Upper lobe of left lung (tissue), 6 donors: Measurements from ENCODE around the gene CLSTN2. TPM values are rescaled to one million over a fixed set of nuclear protein-coding genes. Genes with fewer than 3 reads are reported as not detected.
A peak's percentile ranks its signal among the peaks of the same experiment; 100 is the strongest.

Experiments used
- ATAC-seq, 2 donors: fragments of 200-7000 bp; cut with Tn5 transposase; one replicate each; pipeline ENCODE4 v1.9.1; 2022; ENCODE audit warnings: mild to moderate bottlenecking in 2 of 2, moderate library complexity in 2 of 2; ENCODE audit not compliant: low FRiP score in 2 of 2
- DNase-seq, 2 donors: peaks; one replicate each; pipeline ENCODE4 v3.0.0-alpha.2; 2019 to 2020
- H3K27ac ChIP-seq, 4 donors: fragments of 200-600 bp; sonication (generic); one replicate each; pipeline ENCODE4 v1.5.1; 2016 to 2019
- H3K27me3 ChIP-seq, 4 donors: fragments of 200-600 bp; sonication (generic); one replicate each; pipeline ENCODE4 v1.5.1; 2017 to 2019
- H3K36me3 ChIP-seq, 4 donors: fragments of 200-600 bp; sonication (generic); one replicate each; pipeline ENCODE4 v1.5.1; 2016 to 2019
- H3K4me1 ChIP-seq, 4 donors: fragments of 200-600 bp; sonication (generic); one replicate each; pipeline ENCODE4 v1.5.1; 2018 to 2019
- H3K4me3 ChIP-seq, 4 donors: fragments of 200-600 bp; sonication (generic); one replicate each; pipeline ENCODE4 v1.5.1; 2017 to 2019; ENCODE audit warnings: mild to moderate bottlenecking in 2 of 4, moderate library complexity in 1 of 4
- H3K9me3 ChIP-seq, 4 donors: fragments of 200-600 bp; sonication (generic); one replicate each; pipeline ENCODE4 v1.5.1; 2018 to 2019
- EP300 ChIP-seq, 4 donors: sonication (generic); formaldehyde crosslinking; IDR thresholded peaks; one replicate each; pipeline ENCODE4 v1.5.1; 2017; ENCODE audit warnings: antibody characterized with exemption in 4 of 4, control low read depth in 2 of 4
- POLR2A ChIP-seq, 4 donors: fragments of 450-650 bp; IDR thresholded peaks; one replicate each; pipeline ENCODE4 v1.5.1; 2016 to 2017; ENCODE audit warnings: antibody characterized with exemption in 4 of 4, mild to moderate bottlenecking in 2 of 4
- POLR2AphosphoS5 ChIP-seq, 2 donors: sonication (generic); formaldehyde crosslinking; IDR thresholded peaks; one replicate each; pipeline ENCODE4 v1.5.1; 2017; ENCODE audit warnings: antibody characterized with exemption in 2 of 2
- WGBS, 2 donors: methylation state at CpG; one replicate each; pipeline ENCODE4 v1.1.5; 2017 to 2018; 5-methylcytosine and 5-hydroxymethylcytosine counted together
- total RNA-seq, 6 donors: library from RNA; depleted of rRNA in 4 of 6; stranded (reverse); fragments of >200 nt in 4 of 6; gene quantifications; one replicate each; pipeline versions ENCODE4 v1.1.0 to v1.2.1, GENCODE V29; 2016 to 2021
- TF ChIP-seq, protein P1 (sequence below), 6 experiments: fragments of 450-650 bp in 4 of 6; fragments of 200-600 bp in 2 of 6; sonication (generic) in 2 of 6; IDR thresholded peaks; one replicate each; pipeline ENCODE4 v1.5.1; 2016 to 2019; ENCODE audit warnings: antibody characterized with exemption in 6 of 6
- donor health status: DM: no; HTN: no; CAD: no; lungs with moderate emphysema.
- donor health status: DM: no; HTN: yes; CAD: no; lungs with severe emphysema.

Gene CLSTN2
- total RNA-seq, 6 donors from 2014 or later, result 1.0 to 4.3 (median 1.6) TPM

DNA sequence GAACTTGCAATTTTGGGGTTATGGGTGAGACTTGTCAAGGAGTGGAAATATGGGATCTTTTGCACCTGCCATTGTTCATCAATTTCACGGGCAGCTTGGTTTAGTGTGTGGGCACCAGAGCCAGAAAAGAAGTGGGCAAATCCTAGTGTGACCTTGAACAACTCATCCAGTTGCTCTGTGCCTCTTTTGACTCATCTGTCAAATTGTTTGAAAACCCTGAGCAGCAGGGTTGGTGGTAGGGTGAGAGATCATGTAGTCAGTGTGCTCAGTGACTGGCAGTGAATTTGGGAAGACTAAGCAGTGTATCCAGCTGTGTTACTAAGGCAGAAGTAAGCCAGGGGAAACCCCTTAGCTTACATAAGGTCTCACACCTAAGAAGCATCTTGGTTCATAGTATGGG is 449.9 kb downstream of the CLSTN2 start:
- no peaks in the 10 kb centered on the region for H3K4me1 ChIP-seq
- H3K27ac ChIP-seq, result no peak overlapping the region
- TF ChIP-seq, protein P1, sequence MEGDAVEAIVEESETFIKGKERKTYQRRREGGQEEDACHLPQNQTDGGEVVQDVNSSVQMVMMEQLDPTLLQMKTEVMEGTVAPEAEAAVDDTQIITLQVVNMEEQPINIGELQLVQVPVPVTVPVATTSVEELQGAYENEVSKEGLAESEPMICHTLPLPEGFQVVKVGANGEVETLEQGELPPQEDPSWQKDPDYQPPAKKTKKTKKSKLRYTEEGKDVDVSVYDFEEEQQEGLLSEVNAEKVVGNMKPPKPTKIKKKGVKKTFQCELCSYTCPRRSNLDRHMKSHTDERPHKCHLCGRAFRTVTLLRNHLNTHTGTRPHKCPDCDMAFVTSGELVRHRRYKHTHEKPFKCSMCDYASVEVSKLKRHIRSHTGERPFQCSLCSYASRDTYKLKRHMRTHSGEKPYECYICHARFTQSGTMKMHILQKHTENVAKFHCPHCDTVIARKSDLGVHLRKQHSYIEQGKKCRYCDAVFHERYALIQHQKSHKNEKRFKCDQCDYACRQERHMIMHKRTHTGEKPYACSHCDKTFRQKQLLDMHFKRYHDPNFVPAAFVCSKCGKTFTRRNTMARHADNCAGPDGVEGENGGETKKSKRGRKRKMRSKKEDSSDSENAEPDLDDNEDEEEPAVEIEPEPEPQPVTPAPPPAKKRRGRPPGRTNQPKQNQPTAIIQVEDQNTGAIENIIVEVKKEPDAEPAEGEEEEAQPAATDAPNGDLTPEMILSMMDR (IDR thresholded peaks at IDR 0.05), result no peak
- TF ChIP-seq POLR2A (IDR thresholded peaks at IDR 0.05) (no peak), EP300 (IDR thresholded peaks at IDR 0.05) (no peak), POLR2AphosphoS5 (IDR thresholded peaks at IDR 0.05) (no peak)
- WGBS, 2 donors, result 75 to 95% methylated on average over 1 of the region's 1 CpG
- no peaks in the 10 kb centered on the region for H3K36me3 ChIP-seq
- no peaks in the 10 kb centered on the region for H3K9me3 ChIP-seq
- no peaks in the 10 kb centered on the region for H3K27me3 ChIP-seq
- no peak overlapping the region for H3K4me3 ChIP-seq
- no peak for ATAC-seq
- DNase-seq, result no peak

DNA sequence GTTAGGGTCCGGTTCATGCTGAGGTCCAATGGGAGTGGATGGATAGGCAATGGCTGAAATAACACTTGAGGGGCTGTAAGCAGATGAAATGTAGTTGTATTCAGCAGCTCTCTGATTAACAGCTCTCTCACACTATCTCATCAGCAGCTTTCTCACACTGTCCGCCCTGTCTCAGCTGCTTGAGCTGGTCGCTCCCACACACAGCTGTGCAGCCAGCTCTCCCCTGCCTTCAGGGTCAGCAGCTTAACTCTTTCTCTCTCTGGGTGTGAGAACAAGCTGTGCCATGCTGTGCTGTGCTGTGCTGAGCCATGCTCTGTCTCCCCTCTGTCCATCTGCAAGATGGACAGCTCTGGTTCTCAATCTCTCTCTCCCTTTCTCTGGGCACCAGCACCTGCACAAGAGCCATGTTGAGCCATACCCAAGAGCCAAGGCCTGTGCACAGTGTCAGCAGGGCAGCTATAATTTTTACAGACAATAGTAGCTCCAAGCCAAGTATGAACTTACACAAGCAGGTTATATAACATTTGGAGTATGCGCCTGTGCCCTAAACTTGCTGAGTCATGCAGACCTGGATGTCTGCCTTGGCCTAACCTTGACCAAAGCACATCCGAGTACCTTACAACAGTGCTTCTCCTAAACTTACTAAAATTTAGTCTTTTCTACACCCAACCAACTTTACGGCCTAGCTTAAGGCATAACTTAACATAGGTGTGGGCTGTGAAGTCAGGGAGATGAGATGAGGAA is 451.5 kb downstream of the CLSTN2 start:
- no peaks in the 10 kb centered on the region for H3K4me1 ChIP-seq
- H3K9me3 ChIP-seq, result no peaks in the 10 kb centered on the region
- 61 to 69% methylated on average over 6 of the region's 6 CpGs for WGBS, 2 donors
- ATAC-seq, result peak; percentile 35 to 39
- H3K4me3 ChIP-seq, result no peak overlapping the region
- DNase-seq, result peak in 1 of 2 donors; percentile 63
- no peaks in the 10 kb centered on the region for H3K36me3 ChIP-seq
- no peak for TF ChIP-seq POLR2A (IDR thresholded peaks at IDR 0.05)
- TF ChIP-seq, protein P1 (IDR thresholded peaks at IDR 0.05), result no peak
- no peak for TF ChIP-seq EP300 (IDR thresholded peaks at IDR 0.05)
- no peak for TF ChIP-seq POLR2AphosphoS5 (IDR thresholded peaks at IDR 0.05)
- no peaks in the 10 kb centered on the region for H3K27me3 ChIP-seq
- H3K27ac ChIP-seq, result no peak overlapping the region

DNA sequence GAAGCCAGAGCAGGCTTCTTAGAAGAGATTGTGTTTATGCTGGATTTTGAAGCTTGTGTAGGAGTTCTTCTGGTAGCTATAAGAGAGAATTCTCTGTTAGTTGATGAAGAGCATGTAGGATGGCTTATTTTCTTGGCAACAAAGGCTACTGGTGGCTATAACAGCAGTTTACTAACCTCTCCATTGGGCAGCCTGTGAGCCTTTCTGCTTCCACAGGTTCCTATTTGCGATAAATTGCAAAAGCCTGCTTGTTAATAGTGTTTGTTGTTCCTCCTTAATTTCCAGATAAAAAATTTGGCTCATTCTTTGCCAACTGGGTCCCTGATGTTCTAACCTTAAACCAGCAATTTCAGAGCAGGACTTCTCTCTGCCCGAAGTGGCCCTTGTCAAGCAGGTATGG is 452.3 kb downstream of the CLSTN2 start:
- H3K36me3 ChIP-seq, result no peaks in the 10 kb centered on the region
- WGBS, 2 donors, result 83% methylated on average over 2 of the region's 2 CpGs
- H3K27me3 ChIP-seq, result no peaks in the 10 kb centered on the region
- DNase-seq (no peak), ATAC-seq (no peak)
- no peaks in the 10 kb centered on the region for H3K9me3 ChIP-seq
- no peak overlapping the region for H3K4me3 ChIP-seq
- no peak overlapping the region for H3K27ac ChIP-seq
- TF ChIP-seq POLR2AphosphoS5 (IDR thresholded peaks at IDR 0.05) (no peak), POLR2A (IDR thresholded peaks at IDR 0.05) (no peak), EP300 (IDR thresholded peaks at IDR 0.05) (no peak)
- TF ChIP-seq, protein P1 (IDR thresholded peaks at IDR 0.05), result no peak
- H3K4me1 ChIP-seq, result no peaks in the 10 kb centered on the region

DNA sequence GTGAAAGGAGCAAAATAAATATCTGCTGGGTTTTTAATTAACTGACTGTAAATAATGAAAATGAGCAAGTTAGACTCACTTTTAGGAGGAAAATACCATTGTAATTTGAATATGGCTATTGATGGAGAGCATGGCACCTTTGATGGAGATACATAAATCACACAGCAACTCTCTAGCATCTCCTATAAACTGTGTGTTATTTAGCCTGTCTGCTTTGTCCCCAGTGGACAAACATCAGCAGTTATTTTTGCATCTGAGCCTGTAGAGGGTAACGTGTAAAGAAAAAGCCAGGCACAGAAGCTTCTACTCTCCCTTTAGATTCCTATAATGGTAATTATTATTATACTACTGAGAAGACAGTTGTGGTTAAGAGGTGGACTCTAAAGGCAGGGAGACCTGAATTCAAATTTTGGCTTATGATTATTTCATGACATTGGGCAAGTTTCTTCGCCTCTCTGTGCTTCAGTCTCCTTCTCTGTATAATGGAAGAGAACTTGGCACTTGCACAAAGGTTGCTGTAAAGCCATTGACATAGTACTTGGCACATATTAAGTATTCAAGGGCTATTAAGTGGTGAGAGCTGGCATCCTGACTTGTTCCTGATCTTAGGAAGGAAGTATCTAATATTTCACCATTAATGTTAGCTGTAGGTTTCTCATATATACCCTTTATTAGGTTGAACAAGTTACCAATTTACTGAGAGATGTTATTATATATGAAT is 453.4 kb downstream of the CLSTN2 start:
- no peak overlapping the region for H3K27ac ChIP-seq
- H3K9me3 ChIP-seq, result no peaks in the 10 kb centered on the region
- H3K36me3 ChIP-seq, result no peaks in the 10 kb centered on the region
- WGBS, 2 donors, result 48 to 50% methylated on average over 2 of the region's 2 CpGs
- peak in 1 of 4 donors; percentile 62 for TF ChIP-seq EP300 (IDR thresholded peaks at IDR 0.05)
- peak in 1 of 2 donors; percentile 16 for TF ChIP-seq POLR2AphosphoS5 (IDR thresholded peaks at IDR 0.05)
- TF ChIP-seq, protein P1 (IDR thresholded peaks at IDR 0.05), result no peak
- TF ChIP-seq POLR2A (IDR thresholded peaks at IDR 0.05), result no peak
- no peak overlapping the region for H3K4me3 ChIP-seq
- H3K27me3 ChIP-seq, result no peaks in the 10 kb centered on the region
- H3K4me1 ChIP-seq, result no peaks in the 10 kb centered on the region
- DNase-seq, result no peak
- ATAC-seq, result peak in 1 of 2 donors; percentile 27
